Stimulated activated CD4-positive, alpha-beta T cell treated with anti-CD3 and anti-CD28 coated beads, Interleukin-1b, Interleukin-23, amount 100 ng/mL, for 4 hours (primary cell): ENCODE results near the gene LCN15.
A peak's percentile ranks its signal among the peaks of the same experiment; 100 is the strongest.
"Not testable (repeated sequence)": the region's sequence is repeated elsewhere in the genome, so short reads cannot be mapped to it uniquely, and the experiment has no call there.

ENCODE experiments used
- DNase-seq, 2 donors: peaks; one replicate each; pipeline ENCODE4 v3.0.0-alpha.2; 2020; ENCODE audit warnings: low read depth in 2 of 2

The LCN15 gene

GRCh38 chr9:136755302-136756133 is 8.8 kb downstream of the LCN15 start:
- not testable (repeated sequence) for DNase-seq

GRCh38 chr9:136754626-136755301 is 9.6 kb downstream of the LCN15 start:
- DNase-seq, result no peak

- DNase-seq, result no peak
These were observed 10.2 kb downstream of the LCN15 start for GRCh38 chr9:136754059-136754572.

GRCh38 chr9:136753371-136754058 is 10.8 kb downstream of the LCN15 start:
- no peak for DNase-seq

- DNase-seq, result no peak
These were observed 12.5 kb downstream of the LCN15 start for GRCh38 chr9:136751814-136752213.

GRCh38 chr9:136751244-136751643 is 13.1 kb downstream of the LCN15 start:
- DNase-seq, result no peak

GRCh38 chr9:136750526-136750925 is 13.8 kb downstream of the LCN15 start:
- DNase-seq, result no peak

GRCh38 chr9:136748666-136749611 is 15.4 kb downstream of the LCN15 start:
- DNase-seq, result no peak

DNA sequence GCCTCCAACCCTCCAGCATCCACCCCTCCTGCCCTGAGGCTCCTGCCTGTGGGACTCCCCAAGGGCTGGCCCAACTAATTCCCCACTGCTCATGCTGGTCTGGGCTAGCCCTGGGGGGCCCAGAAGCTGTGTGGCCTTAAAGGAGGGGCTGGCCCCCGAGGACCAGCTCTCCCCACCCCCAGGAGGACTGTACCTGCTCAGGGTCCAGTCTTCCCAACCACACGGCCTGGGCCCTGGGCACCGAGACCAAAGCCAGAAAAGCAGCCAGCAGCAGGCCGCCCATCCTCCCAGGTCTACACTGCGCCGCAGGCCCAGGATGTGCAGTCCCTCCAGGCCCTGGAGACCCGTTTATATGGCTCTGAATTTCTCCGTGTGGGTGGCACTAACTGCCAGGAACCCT is 16.1 kb downstream of the LCN15 start, which contains the start of gene LCN6:
LCN6 (minus strand) TSS at position 325 of the 400 bp plus-strand sequence; CDS start at position 283, 42 bp downstream.
- no peak for DNase-seq

- DNase-seq, result no peak
These were observed 16.9 kb downstream of the LCN15 start for GRCh38 chr9:136747161-136748060.

DNA sequence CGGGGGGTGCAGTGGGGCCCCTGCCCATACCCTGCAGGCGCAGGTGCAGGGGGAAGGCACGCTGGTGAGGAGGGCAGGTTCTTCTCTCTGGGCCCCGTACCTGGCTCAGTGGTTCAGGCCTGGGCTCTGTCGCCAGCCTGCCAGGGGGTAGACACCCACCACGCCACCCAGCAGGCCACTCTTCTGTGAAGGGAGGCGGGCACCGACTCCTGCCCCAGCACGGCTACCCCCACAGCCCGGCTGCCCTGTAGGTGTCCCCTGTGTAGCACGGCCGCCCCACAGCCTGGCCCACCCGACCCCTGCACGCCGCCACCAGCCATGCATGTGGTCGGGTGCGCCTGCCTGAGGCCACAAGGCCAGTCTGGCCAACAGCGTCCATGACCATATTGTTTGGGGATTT is 17.7 kb downstream of the LCN15 start:
- no peak for DNase-seq

- DNase-seq, result no peak
These were observed 18.2 kb downstream of the LCN15 start for GRCh38 chr9:136746155-136746490.

DNA sequence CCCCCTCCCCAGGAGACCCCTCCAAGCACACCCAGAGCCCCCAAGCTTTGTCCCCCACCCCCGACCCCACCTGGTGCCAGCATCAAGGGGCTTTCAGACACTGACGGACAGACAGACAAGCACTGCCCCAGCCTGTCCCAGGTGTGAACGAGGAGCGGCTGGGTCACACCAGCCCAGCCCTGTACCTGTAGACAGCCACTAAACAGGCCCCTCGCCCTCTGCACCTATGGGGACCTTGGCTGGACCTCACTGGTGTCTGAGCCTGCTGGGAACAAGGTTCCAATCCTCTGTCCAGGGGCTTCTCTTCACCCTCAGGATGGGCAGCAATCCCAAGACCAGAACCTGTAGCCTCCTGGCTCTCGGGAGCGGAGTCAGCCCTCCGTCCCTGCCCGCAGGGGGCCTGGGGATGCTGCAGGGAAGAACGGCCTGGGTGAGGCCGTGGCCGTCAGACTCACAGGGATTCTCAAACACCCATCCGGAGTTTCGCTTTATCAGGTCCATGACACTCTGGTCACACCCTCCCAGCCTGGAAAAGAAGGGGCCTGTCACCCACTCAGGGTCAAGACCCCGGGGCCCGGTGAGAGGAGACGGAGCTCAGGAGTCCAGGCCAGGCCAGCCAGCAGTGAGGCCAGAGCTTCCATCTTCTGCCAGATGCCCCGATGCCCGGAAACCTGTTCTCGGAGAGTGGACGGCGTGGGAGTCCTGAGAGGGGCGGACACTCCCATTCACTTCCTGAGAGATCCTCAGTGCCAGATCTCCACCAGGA is 18.7 kb downstream of the LCN15 start:
- no peak for DNase-seq

DNA sequence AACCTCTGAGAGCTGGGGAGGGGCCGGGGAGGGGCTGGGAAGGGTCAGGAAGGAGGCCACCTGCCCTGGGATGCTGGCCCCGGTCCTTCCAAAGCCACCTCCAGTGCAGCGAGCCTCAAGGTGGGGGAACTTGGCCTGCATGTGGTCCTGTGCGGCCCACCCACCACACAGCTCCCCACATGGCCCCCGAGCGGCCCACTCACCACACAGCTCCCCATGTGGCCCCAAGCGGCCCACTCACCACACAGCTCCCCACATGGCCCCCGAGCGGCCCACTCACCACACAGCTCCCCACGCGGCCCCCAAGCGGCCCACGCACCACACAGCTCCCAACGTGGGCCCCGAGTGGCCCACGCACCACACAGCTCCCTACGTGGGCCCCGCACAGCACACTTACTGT is 19.5 kb downstream of the LCN15 start:
- DNase-seq, result no peak

- DNase-seq, result no peak
These were observed 20.6 kb downstream of the LCN15 start for GRCh38 chr9:136743639-136744211.

GRCh38 chr9:136742591-136743391 is 21.5 kb downstream of the LCN15 start, which contains the start of gene LCN10:
LCN10 (minus strand) TSS chr9:136742940; CDS start chr9:136742903, 37 bp downstream.
- no peak for DNase-seq

- DNase-seq, result peak in 1 of 2 donors; percentile 39
These were observed 22.3 kb downstream of the LCN15 start for GRCh38 chr9:136741883-136742571.
